Loucy (cell line): ENCODE data around the gene CHST11.
A peak's percentile ranks its signal among the peaks of the same experiment; 100 is the strongest.

Experiments used
- H2AFZ ChIP-seq: fragments of 200-600 bp; sonication (generic); 2 replicates; pipeline ENCODE4 v1.6.0; 2016; ENCODE audit warnings: antibody characterized with exemption, mild to moderate bottlenecking, low read length, moderate library complexity
- H3F3A ChIP-seq: fragments of 200-600 bp; 2 replicates; pipeline ENCODE4 v1.6.0; 2016; ENCODE audit warnings: antibody characterized with exemption, low read depth, mild to moderate bottlenecking
- H3K27me3 ChIP-seq: fragments of 200-600 bp; sonication (generic); 2 replicates; pipeline ENCODE4 v1.6.1; 2014; ENCODE audit warnings: low read length, mild to moderate bottlenecking; ENCODE audit not compliant: insufficient read depth, poor library complexity, severe bottlenecking
- H3K36me3 ChIP-seq: fragments of 200-600 bp; sonication (generic); 2 replicates; pipeline ENCODE4 v1.6.1; 2016; ENCODE audit warnings: low read length; ENCODE audit not compliant: insufficient read depth
- H3K4me1 ChIP-seq: fragments of 200-600 bp; sonication (generic); 2 replicates; pipeline ENCODE4 v1.5.1; 2014; ENCODE audit warnings: low read length, mild to moderate bottlenecking; ENCODE audit not compliant: insufficient read depth, poor library complexity, severe bottlenecking
- H3K4me2 ChIP-seq: fragments of 200-600 bp; sonication (generic); 2 replicates; pipeline ENCODE4 v1.6.0; 2014; ENCODE audit warnings: antibody characterized with exemption, low read length, low read depth, mild to moderate bottlenecking; ENCODE audit not compliant: poor library complexity, severe bottlenecking
- H3K4me3 ChIP-seq: fragments of 200-600 bp; sonication (generic); 2 replicates; pipeline ENCODE4 v1.5.1; 2014; ENCODE audit warnings: low read length, mild to moderate bottlenecking, mixed read lengths; ENCODE audit not compliant: poor library complexity, severe bottlenecking
- H3K79me2 ChIP-seq: fragments of 200-600 bp; sonication (generic); 2 replicates; pipeline ENCODE4 v1.6.1; 2014; ENCODE audit warnings: low read length; ENCODE audit not compliant: insufficient read depth
- H3K9ac ChIP-seq: fragments of 200-600 bp; sonication (generic); 2 replicates; pipeline ENCODE4 v1.6.0; 2014; ENCODE audit warnings: mild to moderate bottlenecking, low read depth, low read length, moderate library complexity; ENCODE audit not compliant: poor library complexity, severe bottlenecking
- H3K9me2 ChIP-seq: fragments of 200-600 bp; sonication (generic); replicated peaks from 2 replicates; pipeline ENCODE4 v1.6.1; 2016; ENCODE audit warnings: low read depth, low read length, mixed read lengths
- H3K9me3 ChIP-seq: fragments of 200-600 bp; sonication (generic); 2 replicates; pipeline ENCODE4 v1.6.1; 2014; ENCODE audit warnings: mild to moderate bottlenecking, antibody characterized with exemption, low read length, low read depth; ENCODE audit not compliant: insufficient read depth
- H4K20me1 ChIP-seq: fragments of 200-600 bp; sonication (generic); 2 replicates; pipeline ENCODE4 v1.6.0; 2014; ENCODE audit warnings: antibody characterized with exemption, low read length, mild to moderate bottlenecking; ENCODE audit not compliant: insufficient read depth, poor library complexity, severe bottlenecking
- CTCF ChIP-seq: fragments of 200-600 bp; sonication (generic); conservative IDR thresholded peaks from 2 replicates; pipeline ENCODE4 v1.5.1; 2014; ENCODE audit warnings: mild to moderate bottlenecking, antibody characterized with exemption, low read length
- EZH2phosphoT487 ChIP-seq: fragments of 200-600 bp; IDR thresholded peaks from 2 replicates; pipeline ENCODE4 v1.6.1; 2018; ENCODE audit warnings: antibody characterized with exemption, mild to moderate bottlenecking, moderate library complexity, borderline replicate concordance

The CHST11 gene

GRCh38 chr12:104593482-104593881 lies 136.7 kb downstream of the CHST11 start:
- no peak overlapping the region for H3K4me3 ChIP-seq
- no peak overlapping the region for H3K9ac ChIP-seq
- H3K4me2 ChIP-seq: no peak overlapping the region
- H3F3A ChIP-seq: peaks cover 10% of the 10 kb centered on the region
- H3K9me2 ChIP-seq: no peaks in the 10 kb centered on the region
- TF ChIP-seq CTCF (no peak), EZH2phosphoT487 (no peak)
- H3K27me3 ChIP-seq: no peaks in the 10 kb centered on the region
- peaks cover 94% of the 10 kb centered on the region for H4K20me1 ChIP-seq
- H3K79me2 ChIP-seq: peaks cover 99% of the 10 kb centered on the region
- H3K9me3 ChIP-seq: no peaks in the 10 kb centered on the region
- peaks cover 44% of the 10 kb centered on the region; the same call in 1 of the 2 replicates for H3K36me3 ChIP-seq
- peaks cover 57% of the 10 kb centered on the region for H3K4me1 ChIP-seq
- H2AFZ ChIP-seq: no peak overlapping the region

- Histone ChIP-seq H3K9me3 (no peaks in the 10 kb centered on the region), H3K27me3 (no peaks in the 10 kb centered on the region), H3K4me1 (peaks cover 76% of the 10 kb centered on the region), H2AFZ (no peak overlapping the region), H4K20me1 (peaks cover 95% of the 10 kb centered on the region), H3K9me2 (no peaks in the 10 kb centered on the region), H3K79me2 (peaks cover 100% of the 10 kb centered on the region), H3K4me2 (peak overlapping the region; percentile 61), H3K4me3 (no peak overlapping the region), H3K9ac (peak overlapping the region; percentile 45), H3K36me3 (peaks cover 41% of the 10 kb centered on the region; the same call in 1 of the 2 replicates), H3F3A (peaks cover 10% of the 10 kb centered on the region)
- TF ChIP-seq EZH2phosphoT487 (no peak), CTCF (no peak)
Observed at GRCh38 chr12:104596134-104596799, 139.5 kb downstream of the CHST11 start.

- peak overlapping the region; percentile 45 for H3K4me3 ChIP-seq
- H2AFZ ChIP-seq: no peak overlapping the region
- H3K9ac ChIP-seq: peak overlapping the region; percentile 45
- peaks cover 79% of the 10 kb centered on the region for H3K4me1 ChIP-seq
- H3K9me3 ChIP-seq: no peaks in the 10 kb centered on the region
- no peaks in the 10 kb centered on the region for H3K9me2 ChIP-seq
- peaks cover 43% of the 10 kb centered on the region for H3K36me3 ChIP-seq
- no peak for TF ChIP-seq CTCF
- TF ChIP-seq EZH2phosphoT487: no peak
- peaks cover 95% of the 10 kb centered on the region for H4K20me1 ChIP-seq
- H3K4me2 ChIP-seq: peak overlapping the region; percentile 61
- no peaks in the 10 kb centered on the region for H3K27me3 ChIP-seq
- H3K79me2 ChIP-seq: peaks cover 100% of the 10 kb centered on the region
- peaks cover 10% of the 10 kb centered on the region for H3F3A ChIP-seq
Observed at GRCh38 chr12:104596898-104597843, 140.4 kb downstream of the CHST11 start.
